Neural progenitor cell (in vitro differentiated cells): ENCODE results near the gene TRANK1.

Source experiments
- EZH2 ChIP-seq: fragments of 200-600 bp; sonication (generic); IDR thresholded peaks from 2 replicates; pipeline ENCODE4 v1.6.1; 2017; ENCODE audit warnings: antibody characterized with exemption, mild to moderate bottlenecking, moderate library complexity
- EZH2phosphoT487 ChIP-seq: fragments of 200-600 bp; sonication (generic); IDR thresholded peaks from 2 replicates; pipeline ENCODE4 v1.6.1; 2017; ENCODE audit warnings: antibody characterized with exemption
- TF ChIP-seq, protein P1 (sequence below): fragments of 200-600 bp; sonication (generic); IDR thresholded peaks from 2 replicates; pipeline ENCODE4 v1.5.1; 2017; ENCODE audit warnings: antibody characterized with exemption, mild to moderate bottlenecking

DNA sequence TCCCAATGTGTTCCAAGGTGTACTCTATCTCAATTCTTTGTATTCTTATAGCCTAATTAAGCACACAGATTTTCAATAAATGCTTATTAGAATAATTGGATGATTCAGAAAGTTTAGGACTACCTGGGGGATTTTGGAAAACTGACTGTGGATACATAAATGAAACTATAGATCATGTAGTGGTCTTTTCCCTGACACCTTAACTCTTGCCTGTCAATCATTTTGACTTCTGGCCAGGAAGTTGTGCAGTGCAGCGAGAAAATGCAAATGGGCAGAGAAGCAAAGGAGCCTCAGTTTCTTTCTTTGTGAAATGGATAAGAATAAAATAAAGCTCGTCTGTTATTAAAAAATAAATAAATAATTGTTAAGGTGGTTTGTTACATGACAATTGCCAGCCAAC, 133.1 kb downstream of the TRANK1 start:
- TF ChIP-seq, protein P1, sequence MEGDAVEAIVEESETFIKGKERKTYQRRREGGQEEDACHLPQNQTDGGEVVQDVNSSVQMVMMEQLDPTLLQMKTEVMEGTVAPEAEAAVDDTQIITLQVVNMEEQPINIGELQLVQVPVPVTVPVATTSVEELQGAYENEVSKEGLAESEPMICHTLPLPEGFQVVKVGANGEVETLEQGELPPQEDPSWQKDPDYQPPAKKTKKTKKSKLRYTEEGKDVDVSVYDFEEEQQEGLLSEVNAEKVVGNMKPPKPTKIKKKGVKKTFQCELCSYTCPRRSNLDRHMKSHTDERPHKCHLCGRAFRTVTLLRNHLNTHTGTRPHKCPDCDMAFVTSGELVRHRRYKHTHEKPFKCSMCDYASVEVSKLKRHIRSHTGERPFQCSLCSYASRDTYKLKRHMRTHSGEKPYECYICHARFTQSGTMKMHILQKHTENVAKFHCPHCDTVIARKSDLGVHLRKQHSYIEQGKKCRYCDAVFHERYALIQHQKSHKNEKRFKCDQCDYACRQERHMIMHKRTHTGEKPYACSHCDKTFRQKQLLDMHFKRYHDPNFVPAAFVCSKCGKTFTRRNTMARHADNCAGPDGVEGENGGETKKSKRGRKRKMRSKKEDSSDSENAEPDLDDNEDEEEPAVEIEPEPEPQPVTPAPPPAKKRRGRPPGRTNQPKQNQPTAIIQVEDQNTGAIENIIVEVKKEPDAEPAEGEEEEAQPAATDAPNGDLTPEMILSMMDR = no peak
- no peak for TF ChIP-seq EZH2
- TF ChIP-seq EZH2phosphoT487 = no peak
